Trophoblast cell (in vitro differentiated cells and primary cell): ENCODE results near the gene MRTFB.
A peak's percentile ranks its signal among the peaks of the same experiment; 100 is the strongest.

Experiments used
- DNase-seq, 2 donors: peaks; one replicate each; pipeline ENCODE4 v3.0.0-alpha.2; 2016
- H2AFZ ChIP-seq: 2 replicates; pipeline ENCODE4 v1.6.1; 2013; ENCODE audit warnings: low read length, moderate library complexity, mild to moderate bottlenecking; ENCODE audit not compliant: insufficient read depth, poor library complexity
- H2AK5ac ChIP-seq: 2 replicates; pipeline ENCODE4 v1.6.1; 2013; ENCODE audit warnings: mild to moderate bottlenecking, low read length
- H2BK120ac ChIP-seq: 2 replicates; pipeline ENCODE4 v1.6.1; 2013; ENCODE audit warnings: low read length, mild to moderate bottlenecking, moderate library complexity; ENCODE audit not compliant: insufficient read depth, poor library complexity
- H2BK12ac ChIP-seq: 2 replicates; pipeline ENCODE4 v1.6.1; 2013; ENCODE audit warnings: mild to moderate bottlenecking, low read length, moderate library complexity
- H2BK5ac ChIP-seq: 2 replicates; pipeline ENCODE4 v1.6.1; 2013; ENCODE audit warnings: low read length, low read depth, moderate library complexity, mild to moderate bottlenecking; ENCODE audit not compliant: poor library complexity
- H3K14ac ChIP-seq: 2 replicates; pipeline ENCODE4 v1.6.1; 2013; ENCODE audit warnings: mild to moderate bottlenecking, low read length
- H3K18ac ChIP-seq: 2 replicates; pipeline ENCODE4 v1.6.1; 2013; ENCODE audit warnings: mild to moderate bottlenecking, low read length
- H3K23ac ChIP-seq: 2 replicates; pipeline ENCODE4 v1.6.1; 2013; ENCODE audit warnings: low read length
- H3K27ac ChIP-seq: 2 replicates; pipeline ENCODE4 v1.5.1; 2013; ENCODE audit warnings: low read depth, mild to moderate bottlenecking, inconsistent platforms, low read length, moderate library complexity
- H3K27me3 ChIP-seq: 2 replicates; pipeline ENCODE4 v1.6.1; 2013; ENCODE audit warnings: inconsistent platforms, mild to moderate bottlenecking, low read length, moderate library complexity; ENCODE audit not compliant: insufficient read depth
- H3K36me3 ChIP-seq, 2 experiments: 1 replicate in 1 of 2; 2 replicates in 1 of 2; pipeline ENCODE4 v1.6.1; 2013; ENCODE audit warnings: low read length in 2 of 2, mild to moderate bottlenecking in 2 of 2, moderate library complexity in 1 of 2; ENCODE audit not compliant: insufficient read depth in 2 of 2, control insufficient read depth in 1 of 2
- H3K4ac ChIP-seq: 2 replicates; pipeline ENCODE4 v1.6.1; 2013; ENCODE audit warnings: low read depth, mild to moderate bottlenecking, low read length, moderate library complexity
- H3K4me1 ChIP-seq, 2 experiments: 1 replicate in 1 of 2; 2 replicates in 1 of 2; pipeline ENCODE4 v1.6.1; 2013; ENCODE audit warnings: low read length in 2 of 2, mild to moderate bottlenecking in 2 of 2, moderate library complexity in 1 of 2; ENCODE audit not compliant: insufficient read depth in 2 of 2, control insufficient read depth in 1 of 2
- H3K4me2 ChIP-seq: 2 replicates; pipeline ENCODE4 v1.6.1; 2013; ENCODE audit warnings: inconsistent platforms, mild to moderate bottlenecking, low read length, moderate library complexity
- H3K4me3 ChIP-seq: 2 replicates; pipeline ENCODE4 v1.5.1; 2013; ENCODE audit warnings: mild to moderate bottlenecking, low read depth, low read length, inconsistent platforms
- H3K79me1 ChIP-seq: one replicate; pipeline ENCODE4 v1.6.1; 2013; ENCODE audit warnings: low read length
- H3K79me2 ChIP-seq: 2 replicates; pipeline ENCODE4 v1.6.1; 2013; ENCODE audit warnings: low read length, mild to moderate bottlenecking; ENCODE audit not compliant: control insufficient read depth, insufficient read depth, poor library complexity
- H3K9ac ChIP-seq: 2 replicates; pipeline ENCODE4 v1.6.1; 2013; ENCODE audit warnings: mild to moderate bottlenecking, low read length
- H3K9me3 ChIP-seq: 2 replicates; pipeline ENCODE4 v1.6.1; 2013; ENCODE audit warnings: low read depth, mild to moderate bottlenecking, control low read depth, inconsistent platforms, low read length; ENCODE audit not compliant: insufficient read depth
- H4K12ac ChIP-seq: 2 replicates; pipeline ENCODE4 v1.6.1; 2013; ENCODE audit warnings: low read depth, mild to moderate bottlenecking, low read length, moderate library complexity
- H4K8ac ChIP-seq: 2 replicates; pipeline ENCODE4 v1.6.1; 2013; ENCODE audit warnings: low read depth, mild to moderate bottlenecking, low read length, moderate library complexity
- H4K91ac ChIP-seq: one replicate; pipeline ENCODE4 v1.6.1; 2013; ENCODE audit warnings: low read depth, mild to moderate bottlenecking, low read length, moderate library complexity
- WGBS: extraction: QIAGEN DNeasy Blood & Tissue Kit; methylation state at CpG from one replicate; pipeline ENCODE4 v1.1.7; 2013; ENCODE audit warnings: missing lambda C conversion rate; ENCODE audit not compliant: insufficient read length, insufficient coverage; ENCODE audit errors: extremely low coverage; 5-methylcytosine and 5-hydroxymethylcytosine counted together

Gene MRTFB

DNA sequence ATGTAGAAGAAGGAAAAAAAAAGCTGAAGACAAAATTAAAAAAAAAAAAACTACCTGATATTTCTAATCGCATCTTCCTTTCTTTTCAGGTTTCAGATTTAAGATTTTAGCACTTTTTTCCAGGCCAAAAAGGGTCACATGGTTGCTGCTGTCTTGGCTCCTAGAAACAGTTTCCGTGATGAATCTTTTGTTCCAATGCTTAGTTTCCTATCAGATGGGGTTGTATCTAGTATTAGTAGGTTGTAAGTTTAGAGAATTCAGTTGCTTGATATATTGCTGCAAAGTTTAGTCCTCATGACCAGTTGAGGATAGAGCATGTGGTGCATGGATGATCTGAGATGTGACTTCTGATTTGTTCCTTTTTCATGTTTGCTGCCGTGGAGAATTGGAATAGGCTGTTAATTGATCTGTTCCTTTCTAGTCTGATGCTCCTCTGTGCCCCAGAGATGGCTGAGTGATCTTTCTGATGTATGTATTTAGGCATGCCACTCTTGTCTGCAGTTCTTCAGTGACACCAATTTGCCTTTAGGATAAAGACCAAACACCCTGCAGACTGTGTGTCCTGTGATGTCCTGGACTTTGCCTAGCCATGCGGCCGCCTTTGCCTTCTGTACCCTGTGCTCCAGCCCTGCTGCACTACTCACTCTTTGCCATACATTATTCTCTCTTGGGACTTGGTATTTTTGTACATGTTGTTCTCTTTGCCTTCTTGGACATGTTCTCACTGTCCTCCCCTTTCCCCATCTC is 94.0 kb downstream of the MRTFB start:
- Histone ChIP-seq H3K4me2 (no peak overlapping the region), H3K79me1 (no peaks in the 10 kb centered on the region), H3K79me2 (no peaks in the 10 kb centered on the region), H2BK120ac (no peak overlapping the region), H4K12ac (no peak overlapping the region), H3K9me3 (no peaks in the 10 kb centered on the region), H3K18ac (no peak overlapping the region), H3K27me3 (no peaks in the 10 kb centered on the region), H2BK12ac (no peak overlapping the region), H2AFZ (no peak overlapping the region), H3K4me1 (no peaks in the 10 kb centered on the region), H4K91ac (no peak overlapping the region), H3K4me3 (no peak overlapping the region), H3K27ac (no peak overlapping the region), H2BK5ac (no peak overlapping the region), H2AK5ac (no peak overlapping the region), H3K9ac (no peak overlapping the region), H3K23ac (peak overlapping the region; percentile 64), H3K4ac (no peak overlapping the region), H4K8ac (no peak overlapping the region), H3K36me3 (no peaks in the 10 kb centered on the region), H3K14ac (no peak overlapping the region)
- no CpG with 5 or more reads among the region's 5 CpGs for WGBS
- no peak for DNase-seq

DNA sequence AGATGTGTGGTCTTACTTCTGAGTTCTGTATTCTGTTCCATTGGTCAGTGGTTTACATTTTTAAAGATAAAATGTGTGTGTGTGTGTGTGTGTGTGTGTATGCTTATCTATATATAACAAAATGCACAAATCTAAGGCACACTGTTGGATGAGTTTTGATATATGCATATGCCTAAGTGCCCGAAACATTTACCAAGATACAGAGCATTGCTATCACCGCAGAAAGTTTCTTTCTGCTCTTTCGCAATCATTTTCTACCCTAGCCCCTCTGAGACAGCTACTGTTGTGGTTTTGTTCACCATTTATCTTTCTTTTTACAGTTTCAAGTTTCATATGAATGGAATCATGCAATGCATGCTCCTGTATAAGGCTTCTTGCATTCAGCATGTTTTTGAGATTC is 97.0 kb downstream of the MRTFB start:
- H3K23ac ChIP-seq: no peak overlapping the region
- H2AK5ac ChIP-seq: no peak overlapping the region
- no peaks in the 10 kb centered on the region for H3K4me1 ChIP-seq
- no peak overlapping the region for H3K4ac ChIP-seq
- no peaks in the 10 kb centered on the region for H3K79me1 ChIP-seq
- H4K8ac ChIP-seq: no peak overlapping the region
- no CpG with 5 or more reads among the region's 3 CpGs for WGBS
- H3K79me2 ChIP-seq: no peaks in the 10 kb centered on the region
- peaks cover 0 to 2% of the 10 kb centered on the region in 2 experiments for H3K36me3 ChIP-seq
- no peak overlapping the region for H4K91ac ChIP-seq
- no peak overlapping the region for H2BK5ac ChIP-seq
- H3K27me3 ChIP-seq: no peaks in the 10 kb centered on the region
- no peak overlapping the region for H3K27ac ChIP-seq
- no peak overlapping the region for H3K4me3 ChIP-seq
- H3K18ac ChIP-seq: no peak overlapping the region
- no peak overlapping the region for H2AFZ ChIP-seq
- no peaks in the 10 kb centered on the region for H3K9me3 ChIP-seq
- H2BK12ac ChIP-seq: no peak overlapping the region
- DNase-seq: no peak
- no peak overlapping the region for H3K4me2 ChIP-seq
- H3K9ac ChIP-seq: no peak overlapping the region
- no peak overlapping the region for H4K12ac ChIP-seq
- no peak overlapping the region for H2BK120ac ChIP-seq
- H3K14ac ChIP-seq: no peak overlapping the region

DNA sequence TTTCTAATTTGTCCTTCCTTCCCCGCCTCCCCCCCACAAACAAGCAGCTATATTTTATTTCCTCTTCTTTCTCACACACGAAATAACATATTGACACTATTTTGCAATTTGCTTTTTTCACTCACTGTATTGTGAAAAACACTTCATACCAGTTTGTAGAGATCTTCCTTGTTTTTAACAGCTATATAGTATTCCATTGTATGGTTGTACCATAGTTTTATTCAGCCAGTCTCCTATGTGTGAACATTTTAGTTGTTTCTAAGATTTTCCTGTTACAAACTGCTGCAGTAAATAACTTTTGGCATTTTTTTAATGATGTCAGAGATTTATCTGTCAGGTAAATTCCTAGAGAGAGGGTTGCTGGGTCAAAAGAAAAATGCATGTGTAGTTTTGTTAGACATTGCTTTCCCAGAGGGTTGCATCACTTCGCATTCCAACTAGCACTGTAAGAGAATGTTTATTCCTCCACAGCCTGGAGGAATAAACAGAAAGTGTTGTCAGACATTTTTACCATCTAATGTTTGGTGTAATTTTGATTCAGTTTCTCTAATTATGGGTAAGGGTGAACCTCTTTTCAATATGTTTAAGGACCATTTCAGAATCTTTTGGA is 101.2 kb downstream of the MRTFB start:
- Histone ChIP-seq H2BK5ac (no peak overlapping the region), H4K12ac (no peak overlapping the region), H3K4me2 (no peak overlapping the region), H3K27ac (no peak overlapping the region), H4K91ac (no peak overlapping the region), H3K4ac (no peak overlapping the region), H2AFZ (no peak overlapping the region), H3K36me3 (peaks cover 0 to 2% of the 10 kb centered on the region in 2 experiments), H3K9me3 (no peaks in the 10 kb centered on the region), H3K14ac (no peak overlapping the region), H3K4me1 (no peaks in the 10 kb centered on the region), H4K8ac (no peak overlapping the region), H3K4me3 (no peak overlapping the region), H3K79me1 (no peaks in the 10 kb centered on the region), H3K23ac (no peak overlapping the region), H3K79me2 (no peaks in the 10 kb centered on the region), H2BK12ac (no peak overlapping the region), H2AK5ac (no peak overlapping the region), H3K27me3 (no peaks in the 10 kb centered on the region), H3K9ac (no peak overlapping the region), H2BK120ac (no peak overlapping the region), H3K18ac (no peak overlapping the region)
- peak; percentile 80 to 96 for DNase-seq
- WGBS: 100% methylated on average over 1 of the region's 3 CpGs

DNA sequence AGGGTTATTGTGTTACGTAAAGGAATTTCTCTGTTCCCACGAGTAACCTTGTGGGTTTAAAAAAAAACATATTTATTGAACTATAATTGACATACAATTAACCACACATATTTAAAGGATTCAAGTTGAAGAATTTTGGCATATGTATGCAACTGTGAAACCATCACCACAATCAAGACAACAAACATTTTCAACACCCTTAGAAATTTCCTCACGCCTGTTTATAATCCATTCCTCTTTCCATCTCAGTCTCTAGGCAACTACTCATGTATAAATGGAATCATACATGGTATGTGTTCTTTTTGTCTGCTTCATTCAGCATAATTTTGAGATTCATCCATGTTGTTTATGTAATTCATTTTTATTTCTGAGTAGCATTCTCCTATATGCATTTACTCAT is 104.0 kb downstream of the MRTFB start:
- Histone ChIP-seq H3K9ac (no peak overlapping the region), H3K23ac (no peak overlapping the region), H2AK5ac (no peak overlapping the region), H3K4me3 (no peak overlapping the region), H3K4me1 (no peaks in the 10 kb centered on the region), H2BK120ac (no peak overlapping the region), H3K4ac (no peak overlapping the region), H4K12ac (no peak overlapping the region), H4K91ac (no peak overlapping the region), H3K36me3 (peaks cover 0 to 2% of the 10 kb centered on the region in 2 experiments), H3K79me1 (no peaks in the 10 kb centered on the region), H3K27me3 (no peaks in the 10 kb centered on the region), H3K14ac (no peak overlapping the region), H2BK5ac (no peak overlapping the region), H3K79me2 (no peaks in the 10 kb centered on the region), H3K4me2 (no peak overlapping the region), H2BK12ac (no peak overlapping the region), H2AFZ (no peak overlapping the region), H3K18ac (no peak overlapping the region), H3K27ac (no peak overlapping the region), H3K9me3 (no peaks in the 10 kb centered on the region), H4K8ac (no peak overlapping the region)
- no peak for DNase-seq
- no CpG with 5 or more reads among the region's 3 CpGs for WGBS
